HG03469 (cell line): ENCODE measurements around the gene GATAD2A.
A peak's percentile ranks its signal among the peaks of the same experiment; 100 is the strongest.

Experiments used
- ATAC-seq: cut with Tn5 transposase; IDR thresholded peaks from one replicate; pipeline ENCODE4 v1.9.1; 2021; ENCODE audit warnings: mild to moderate bottlenecking, moderate library complexity, moderate number of reproducible peaks; ENCODE audit not compliant: unreplicated experiment

Gene GATAD2A

DNA sequence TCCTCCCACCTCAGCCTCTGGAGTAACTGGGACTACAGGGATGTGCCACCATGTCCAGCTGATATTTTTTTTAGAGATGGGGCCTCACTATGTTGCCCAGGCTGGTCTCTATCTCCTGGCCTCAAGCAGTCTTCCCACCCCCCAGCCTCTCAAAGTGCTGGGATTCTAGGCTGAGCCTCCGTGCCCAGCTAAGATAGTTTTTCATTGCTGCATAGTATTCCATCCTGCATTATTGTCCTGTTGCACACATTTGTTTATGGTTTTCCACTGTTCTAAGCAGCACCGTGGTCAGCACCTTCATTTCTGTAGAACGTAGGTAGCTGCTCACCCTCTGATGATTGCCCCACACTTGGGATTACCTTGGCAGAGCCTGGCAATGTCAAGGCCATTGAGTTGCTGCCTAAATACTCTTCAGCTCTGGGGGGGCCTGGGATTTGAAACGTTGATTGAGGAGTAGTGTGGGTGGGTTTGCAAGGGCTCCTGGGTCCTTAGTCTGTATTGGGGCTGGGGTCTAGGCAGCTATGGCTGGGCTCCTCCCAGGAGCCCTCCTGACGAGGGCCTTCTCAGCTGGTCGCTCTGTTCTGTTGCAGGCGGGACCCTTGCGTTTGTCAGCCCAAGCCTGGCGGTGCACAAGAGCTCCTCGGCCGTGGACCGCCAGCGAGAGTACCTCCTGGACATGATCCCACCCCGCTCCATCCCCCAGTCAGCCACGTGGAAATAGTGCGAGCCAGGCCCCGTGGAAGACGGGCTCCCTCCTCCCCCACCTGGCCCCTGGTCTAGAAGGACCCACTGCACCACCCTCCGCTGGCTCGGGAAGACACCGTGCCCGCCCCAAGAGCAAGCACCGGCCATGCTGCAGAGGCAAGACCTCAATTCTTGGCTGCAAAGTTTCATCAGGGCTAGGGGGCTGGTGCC lies 99.5 kb downstream of the GATAD2A start:
- no peak for ATAC-seq

GRCh38 chr19:19505669-19506326 lies 100.3 kb downstream of the GATAD2A start:
- no peak for ATAC-seq

GRCh38 chr19:19506592-19506991 lies 101.1 kb downstream of the GATAD2A start:
- no peak for ATAC-seq

DNA sequence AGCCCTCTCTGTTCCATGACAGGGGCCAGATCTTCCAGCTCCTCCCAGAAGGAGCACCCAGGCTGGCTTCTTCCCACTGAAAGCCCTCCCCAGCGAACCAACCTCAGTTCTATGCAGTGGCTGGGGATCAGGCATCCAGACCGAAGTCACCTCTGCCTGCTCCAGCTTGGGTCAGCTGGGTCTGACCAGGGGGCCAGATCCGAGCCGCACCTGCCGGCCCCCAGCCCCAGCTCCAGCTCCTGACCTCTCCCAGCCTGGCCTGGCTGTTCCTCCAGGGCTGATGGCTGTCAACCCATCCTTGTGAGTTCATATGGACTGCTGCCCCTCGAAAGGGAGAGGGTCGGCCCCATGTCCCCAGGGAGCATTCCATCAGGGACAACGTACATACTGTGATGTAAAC lies 101.9 kb downstream of the GATAD2A start:
- no peak for ATAC-seq

DNA sequence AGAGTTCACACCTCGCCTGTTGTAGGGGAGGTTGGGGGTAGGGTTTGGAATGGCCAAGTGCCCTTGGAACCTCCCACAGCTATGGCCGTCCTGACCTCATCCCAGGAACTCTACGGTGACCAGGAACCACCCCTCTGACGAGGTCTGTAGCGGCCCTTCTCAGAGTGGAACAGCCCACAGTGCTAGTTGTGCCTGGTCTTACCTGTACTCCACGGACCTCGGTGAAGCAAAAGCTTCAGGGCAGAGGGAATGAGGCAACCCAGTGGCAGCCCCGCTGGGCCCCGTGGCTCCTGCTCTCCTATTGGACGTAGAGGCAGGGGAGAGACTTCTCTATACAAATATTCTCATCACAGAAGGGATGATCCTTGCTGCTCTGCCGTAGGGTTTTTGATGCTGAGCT lies 102.7 kb downstream of the GATAD2A start:
- no peak for ATAC-seq

DNA sequence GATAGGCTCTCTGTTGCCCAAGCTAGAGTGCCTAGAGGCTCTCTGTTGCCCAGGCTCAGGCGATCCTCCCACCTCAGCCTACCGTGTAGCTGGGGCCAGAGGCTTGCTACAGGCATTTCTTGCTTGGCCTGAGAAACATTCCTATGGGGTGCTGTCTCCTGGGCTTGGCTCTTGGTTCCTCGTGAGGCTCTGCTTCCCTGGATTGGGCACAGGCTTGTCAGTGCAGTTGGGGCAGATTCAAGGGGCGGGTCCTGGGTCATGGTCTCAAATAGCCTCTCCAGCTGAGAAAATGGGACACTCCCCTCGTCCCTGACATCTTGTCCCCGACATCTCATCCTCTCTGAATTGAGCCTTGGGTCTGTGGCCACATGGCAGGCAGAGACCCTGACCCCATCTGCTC lies 105.0 kb downstream of the GATAD2A start:
- ATAC-seq = no peak

GRCh38 chr19:19513682-19514081 lies 108.2 kb downstream of the GATAD2A start:
- no peak for ATAC-seq

DNA sequence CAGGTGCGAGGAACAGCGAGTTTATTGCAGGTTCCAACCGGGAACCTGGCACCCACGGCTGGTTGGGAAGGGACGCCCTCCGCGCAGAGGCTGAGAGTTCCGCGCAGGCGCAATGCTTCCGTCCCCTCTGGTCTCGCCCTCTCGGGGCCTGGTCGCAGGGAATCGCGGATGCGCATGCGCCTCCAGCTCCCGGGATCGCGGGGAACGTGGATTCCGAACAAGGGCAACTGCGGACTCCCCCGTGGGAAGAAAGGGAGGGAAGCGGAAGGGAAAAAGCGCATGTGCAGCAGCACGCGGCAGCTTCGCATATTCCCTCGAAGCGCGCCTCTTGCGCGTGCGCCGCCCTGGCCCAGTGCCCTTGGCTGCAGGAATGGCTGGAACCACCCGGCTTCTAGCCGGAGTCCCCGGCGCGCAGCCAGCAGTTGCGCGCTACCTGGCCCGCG lies 108.8 kb downstream of the GATAD2A start:
- no peak for ATAC-seq

- no peak for ATAC-seq
These were observed 109.6 kb downstream of the GATAD2A start, which contains the start of gene TSSK6 for GRCh38 chr19:19514881-19515641. Gene TSSK6 (minus strand): TSS chr19:19515548. CDS start chr19:19515427, 121 bp downstream.

DNA sequence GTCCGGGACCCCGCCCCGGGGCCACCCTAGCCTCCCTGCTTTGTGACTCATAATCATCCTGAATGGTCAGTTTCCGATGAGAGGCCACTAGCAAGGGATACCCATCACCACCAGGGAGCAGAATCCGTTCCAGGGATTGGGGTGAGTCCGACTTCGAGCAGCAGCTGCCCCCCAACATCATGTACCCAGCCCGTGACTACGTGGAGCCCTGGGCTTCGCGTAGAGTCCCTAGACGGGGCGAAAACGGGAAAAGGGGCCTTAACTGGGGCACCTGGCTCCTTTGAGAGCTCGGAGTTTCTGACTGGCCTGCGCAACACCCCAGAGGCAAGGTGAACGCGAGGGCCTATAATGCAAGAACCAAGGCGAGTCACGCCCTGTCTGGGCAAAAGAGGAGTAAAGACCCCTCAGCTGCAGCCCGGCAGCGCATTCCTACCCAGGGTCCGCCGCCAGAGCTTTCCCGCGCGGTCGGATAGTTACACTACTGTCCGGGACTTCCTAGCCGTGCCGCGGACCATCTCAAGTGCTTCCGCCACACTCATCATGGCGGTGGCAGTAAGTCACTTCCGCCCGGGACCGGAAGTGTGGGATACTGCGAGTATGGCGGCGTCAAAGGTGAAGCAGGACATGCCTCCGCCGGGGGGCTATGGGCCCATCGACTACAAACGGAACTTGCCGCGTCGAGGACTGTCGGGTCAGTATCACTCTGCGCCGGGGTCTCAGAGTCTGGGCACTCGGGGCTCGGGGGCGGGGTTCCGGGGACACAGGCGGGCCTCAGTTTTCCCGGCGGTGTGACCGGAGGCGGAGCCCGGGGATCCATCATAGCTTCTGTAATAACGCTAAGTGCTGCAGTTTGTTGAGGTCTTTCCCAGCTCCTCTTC lies 110.4 kb downstream of the GATAD2A start, which contains the start of gene NDUFA13:
Gene NDUFA13 (plus strand): TSS at position 584 of the 878 bp plus-strand sequence. CDS start 14 bp downstream, at position 598.
- peak; percentile 79 for ATAC-seq

- ATAC-seq = no peak
These were observed 111.8 kb downstream of the GATAD2A start for GRCh38 chr19:19517235-19517619.

GRCh38 chr19:19520989-19521388 lies 115.5 kb downstream of the GATAD2A start:
- no peak for ATAC-seq

GRCh38 chr19:19523177-19523576 lies 117.7 kb downstream of the GATAD2A start:
- ATAC-seq = no peak

DNA sequence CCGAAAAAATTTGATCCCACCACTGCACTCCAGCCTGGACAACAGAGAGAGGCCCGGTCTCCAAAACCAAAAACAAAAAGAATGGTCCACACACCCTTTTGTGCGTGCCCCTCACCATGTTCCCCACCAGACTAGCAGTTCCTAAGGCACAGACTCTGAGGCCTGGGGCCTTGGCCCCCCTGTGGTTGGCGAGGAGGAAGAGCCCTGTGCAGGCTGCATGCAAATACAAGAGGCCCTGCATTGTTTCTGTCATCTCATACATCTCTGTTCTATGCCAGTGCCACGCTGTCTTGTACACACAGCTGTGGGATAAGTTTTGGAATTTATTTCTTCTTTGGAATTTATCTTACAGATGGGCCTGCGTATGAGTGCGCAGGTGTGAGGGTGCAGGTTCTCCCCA lies 118.6 kb downstream of the GATAD2A start:
- no peak for ATAC-seq

GRCh38 chr19:19525611-19526380 lies 120.3 kb downstream of the GATAD2A start:
- no peak for ATAC-seq

DNA sequence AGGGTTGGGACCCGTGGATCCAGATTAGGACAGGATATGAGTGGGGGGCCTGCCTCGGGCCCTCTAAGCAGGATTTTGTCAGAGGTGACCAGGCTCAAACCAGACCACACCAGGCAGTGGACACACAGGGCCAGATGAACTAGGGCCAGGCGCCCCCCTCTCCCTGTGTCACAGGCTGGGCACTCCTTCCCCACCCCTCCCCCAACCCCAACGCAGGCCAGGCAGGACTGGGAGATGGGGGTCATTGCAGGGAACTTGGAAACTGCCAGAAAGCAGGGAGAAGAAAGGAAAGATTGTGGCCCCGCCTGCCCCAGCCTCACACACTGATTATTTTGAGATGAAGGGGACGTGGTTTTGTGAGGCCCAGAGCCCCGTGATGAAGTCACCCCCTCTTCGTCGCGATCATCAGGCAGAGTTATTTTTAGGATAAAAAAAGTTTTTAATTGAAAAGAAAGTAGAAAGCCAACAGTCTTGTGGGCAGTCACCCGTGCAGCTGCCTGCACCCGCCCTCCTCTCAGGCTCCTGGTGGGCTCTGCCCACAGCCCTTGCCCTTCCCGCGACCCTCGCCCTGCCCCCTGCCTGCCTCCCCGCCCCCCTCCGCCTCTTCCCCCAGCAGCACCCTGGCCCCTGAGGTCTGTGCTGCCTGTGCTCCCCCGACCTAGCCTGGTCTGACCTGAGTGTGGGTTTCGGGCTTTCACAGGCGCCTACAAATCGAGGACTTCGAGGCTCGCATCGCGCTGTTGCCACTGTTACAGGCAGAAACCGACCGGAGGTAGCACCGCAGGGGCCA lies 121.3 kb downstream of the GATAD2A start:
- ATAC-seq = no peak

- ATAC-seq = no peak
These were observed 121.8 kb downstream of the GATAD2A start for GRCh38 chr19:19527371-19527656.

DNA sequence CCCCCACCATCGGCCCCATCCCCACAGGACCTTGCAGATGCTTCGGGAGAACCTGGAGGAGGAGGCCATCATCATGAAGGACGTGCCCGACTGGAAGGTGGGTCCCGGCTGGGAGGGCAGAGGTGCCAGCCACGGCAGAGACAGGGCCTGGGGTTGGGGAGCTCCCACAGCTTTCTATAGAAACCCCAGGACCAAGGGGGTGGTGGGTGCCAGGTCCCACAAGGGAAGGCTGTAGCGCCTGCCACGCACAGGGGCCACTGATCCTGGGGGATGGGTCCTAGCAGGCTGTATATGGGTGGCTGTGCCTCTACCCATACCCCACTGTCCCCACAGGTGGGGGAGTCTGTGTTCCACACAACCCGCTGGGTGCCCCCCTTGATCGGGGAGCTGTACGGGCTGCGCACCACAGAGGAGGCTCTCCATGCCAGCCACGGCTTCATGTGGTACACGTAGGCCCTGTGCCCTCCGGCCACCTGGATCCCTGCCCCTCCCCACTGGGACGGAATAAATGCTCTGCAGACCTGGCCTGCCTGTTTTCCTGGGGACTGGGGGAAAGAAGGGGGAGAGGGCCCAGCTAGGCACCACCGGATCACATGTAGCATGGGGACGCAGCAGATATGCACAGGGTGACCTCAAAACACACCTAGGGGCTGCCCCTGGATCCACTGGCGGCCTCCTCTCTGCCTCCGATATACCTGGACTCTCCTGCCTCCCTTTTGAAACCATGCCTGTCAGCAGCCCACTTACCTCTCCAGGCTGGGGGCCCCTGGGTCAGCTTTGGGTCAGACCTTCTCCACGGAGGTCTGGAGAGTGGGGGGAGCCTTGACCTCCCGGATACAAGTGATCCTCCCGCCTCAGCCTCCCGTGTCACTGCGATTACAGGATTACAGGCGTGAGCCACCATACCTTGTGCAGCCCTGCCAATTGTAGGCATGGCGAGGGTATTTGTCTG lies 122.5 kb downstream of the GATAD2A start:
- ATAC-seq = no peak
